ENCODE results near the gene MTERF1.
"Not testable (repeated sequence)": the region's sequence is repeated elsewhere in the genome, so short reads cannot be mapped to it uniquely, and the experiment has no call there.

MTERF1 gene

GRCh38 chr7:91892821-91893340 is 12.4 kb upstream of the MTERF1 start:
- Histone ChIP-seq H3K9me3 (ENCODE audit: insufficient read depth, low read length, severe bottlenecking) (peaks cover 4% of the 10 kb centered on the region), H3K27me3 (ENCODE audit: insufficient read depth, low read length, poor library complexity) (no peaks in the 10 kb centered on the region), H3K36me3 (ENCODE audit: insufficient read depth, low read length) (no peaks in the 10 kb centered on the region), H3K9ac (ENCODE audit: low read depth, low read length) (no peak overlapping the region), H3K4me3 (ENCODE audit: low read depth in 1 of 2, low read length in 2 of 2) (no peak overlapping the region), H4K20me1 (ENCODE audit: insufficient read depth, low read length) (no peaks in the 10 kb centered on the region), H2AFZ (ENCODE audit: low read depth, low read length) (no peak overlapping the region), H3K79me2 (ENCODE audit: insufficient read depth, low read length) (no peaks in the 10 kb centered on the region), H3K4me2 (ENCODE audit: insufficient read depth, low read length) (no peak overlapping the region), H3K4me1 (ENCODE audit: insufficient read depth, low read length) (no peaks in the 10 kb centered on the region), H3K27ac (ENCODE audit: low read length) (no peak overlapping the region)
- TF ChIP-seq EZH2 (IDR thresholded peaks at IDR 0.05; ENCODE audit: borderline replicate concordance, low read depth, low read length, severe bottlenecking): no peak
- no peak for TF ChIP-seq CTCF (IDR thresholded peaks at IDR 0.05; ENCODE audit: borderline replicate concordance, extremely low read depth, low read length, poor library complexity, severe bottlenecking)
- DNase-seq (no peak), ATAC-seq (ENCODE audit: insufficient read depth, low read depth) (no peak)

GRCh38 chr7:91892099-91892705 is 11.7 kb upstream of the MTERF1 start:
- no peaks in the 10 kb centered on the region for H3K79me2 ChIP-seq (ENCODE audit: insufficient read depth, low read length)
- DNase-seq (no peak), ATAC-seq (ENCODE audit: insufficient read depth, low read depth) (no peak)
- H3K4me1 ChIP-seq (ENCODE audit: insufficient read depth, low read length): no peaks in the 10 kb centered on the region
- H3K27ac ChIP-seq (ENCODE audit: low read length): no peak overlapping the region
- no peak overlapping the region for H2AFZ ChIP-seq (ENCODE audit: low read depth, low read length)
- H3K36me3 ChIP-seq (ENCODE audit: insufficient read depth, low read length): no peaks in the 10 kb centered on the region
- H3K9ac ChIP-seq (ENCODE audit: low read depth, low read length): no peak overlapping the region
- H3K4me3 ChIP-seq (ENCODE audit: low read depth in 1 of 2, low read length in 2 of 2): no peak overlapping the region
- no peaks in the 10 kb centered on the region for H4K20me1 ChIP-seq (ENCODE audit: insufficient read depth, low read length)
- TF ChIP-seq CTCF (IDR thresholded peaks at IDR 0.05; ENCODE audit: borderline replicate concordance, extremely low read depth, low read length, poor library complexity, severe bottlenecking) (no peak), EZH2 (IDR thresholded peaks at IDR 0.05; ENCODE audit: borderline replicate concordance, low read depth, low read length, severe bottlenecking) (no peak)
- no peak overlapping the region for H3K4me2 ChIP-seq (ENCODE audit: insufficient read depth, low read length)
- no peaks in the 10 kb centered on the region for H3K27me3 ChIP-seq (ENCODE audit: insufficient read depth, low read length, poor library complexity)
- H3K9me3 ChIP-seq (ENCODE audit: insufficient read depth, low read length, severe bottlenecking): peaks cover 4% of the 10 kb centered on the region

- H3K36me3 ChIP-seq (ENCODE audit: insufficient read depth, low read length); H3K27me3 ChIP-seq (ENCODE audit: insufficient read depth, low read length, poor library complexity); H3K27ac ChIP-seq (ENCODE audit: low read length); H3K4me2 ChIP-seq (ENCODE audit: insufficient read depth, low read length); H3K79me2 ChIP-seq (ENCODE audit: insufficient read depth, low read length); H3K4me3 ChIP-seq (ENCODE audit: low read depth in 1 of 2, low read length in 2 of 2); H3K9ac ChIP-seq (ENCODE audit: low read depth, low read length); H3K4me1 ChIP-seq (ENCODE audit: insufficient read depth, low read length); H4K20me1 ChIP-seq (ENCODE audit: insufficient read depth, low read length); DNase-seq; ATAC-seq (ENCODE audit: insufficient read depth, low read depth); H2AFZ ChIP-seq (ENCODE audit: low read depth, low read length): not testable (repeated sequence)
- peaks cover 11% of the 10 kb centered on the region for H3K9me3 ChIP-seq (ENCODE audit: insufficient read depth, low read length, severe bottlenecking)
Measured at GRCh38 chr7:91888271-91889175, 8.0 kb upstream of the MTERF1 start.

GRCh38 chr7:91887336-91888213 is 7.1 kb upstream of the MTERF1 start:
- not testable (repeated sequence) for H3K4me3 ChIP-seq (ENCODE audit: low read depth in 1 of 2, low read length in 2 of 2); H3K27me3 ChIP-seq (ENCODE audit: insufficient read depth, low read length, poor library complexity); H3K4me2 ChIP-seq (ENCODE audit: insufficient read depth, low read length); H3K36me3 ChIP-seq (ENCODE audit: insufficient read depth, low read length); H2AFZ ChIP-seq (ENCODE audit: low read depth, low read length); H3K4me1 ChIP-seq (ENCODE audit: insufficient read depth, low read length); H4K20me1 ChIP-seq (ENCODE audit: insufficient read depth, low read length); H3K27ac ChIP-seq (ENCODE audit: low read length); H3K9ac ChIP-seq (ENCODE audit: low read depth, low read length); H3K79me2 ChIP-seq (ENCODE audit: insufficient read depth, low read length); ATAC-seq (ENCODE audit: insufficient read depth, low read depth)
- DNase-seq: peak; percentile 29
- H3K9me3 ChIP-seq (ENCODE audit: insufficient read depth, low read length, severe bottlenecking): peaks cover 11% of the 10 kb centered on the region

Data from DND-41 (cell line).